Mucosa of descending colon (tissue), 3 donors: ENCODE results near the gene PTCSC3. TPM values are rescaled to one million over a fixed set of nuclear protein-coding genes. Genes with fewer than 3 reads are reported as not detected.

ENCODE experiments used
- ATAC-seq: fragments of 200-7000 bp; cut with Tn5 transposase; one replicate; pipeline ENCODE4 v1.9.1; 2020; ENCODE audit warnings: mild to moderate bottlenecking, moderate library complexity
- DNase-seq, 3 donors: peaks; one replicate each; pipeline ENCODE4 v3.0.0-alpha.2; 2020
- H3K36me3 ChIP-seq: fragments of 200-600 bp; one replicate; pipeline ENCODE4 v1.8.0; 2021; ENCODE audit warnings: low read depth, mild to moderate bottlenecking
- H3K4me1 ChIP-seq: fragments of 200-600 bp; one replicate; pipeline ENCODE4 v1.8.0; 2021; ENCODE audit warnings: low read depth, mild to moderate bottlenecking
- H3K4me3 ChIP-seq: fragments of 200-600 bp; one replicate; pipeline ENCODE4 v1.8.0; 2021; ENCODE audit warnings: mild to moderate bottlenecking
- H3K9me3 ChIP-seq: fragments of 200-600 bp; one replicate; pipeline ENCODE4 v1.8.0; 2021; ENCODE audit warnings: mild to moderate bottlenecking
- CTCF ChIP-seq: fragments of 200-600 bp; IDR thresholded peaks from one replicate; pipeline ENCODE4 v1.8.0; 2022; ENCODE audit warnings: antibody characterized with exemption, mild to moderate bottlenecking
- intact Hi-C, 2 donors: fragments of 100-400 bp; cut with DNase I in 1 of 2; cut with micrococcal nuclease in 1 of 2; formaldehyde crosslinking; loops; one replicate each; pipeline versions ENCODE4 v1.11.0 to v1.11.1; 2022; cut with DNase I, micrococcal nuclease
- total RNA-seq, 3 donors: library from RNA; stranded (reverse); fragmentation: NEBNext Ultra II Directional in 2 of 3; extraction: Animal tissue kit (Norgen Biotek cat#: 25700) in 2 of 3; gene quantifications; one replicate each; pipeline versions ENCODE4 v1.2.1 to v1.2.4, GENCODE V29; 2021 to 2023
- donor health status: DM: no; HTN: no; CAD: no; lungs with moderate emphysema.
- donor health status: DM: no; HTN: no; CAD: no.
- donor health status: DM: no; HTN: yes; CAD: no.

The PTCSC3 gene
- total RNA-seq, 3 donors from 2014 or later: not detected

GRCh38 chr14:36221112-36221511 lies 44.6 kb upstream of the PTCSC3 start:
- DNase-seq: no peak
- no peak overlapping the region for H3K4me3 ChIP-seq
- no peaks in the 10 kb centered on the region for H3K9me3 ChIP-seq
- no peaks in the 10 kb centered on the region for H3K36me3 ChIP-seq
- no peak for TF ChIP-seq CTCF
- intact Hi-C loops: no loop called here
- no peaks in the 10 kb centered on the region for H3K4me1 ChIP-seq
- ATAC-seq: no peak

GRCh38 chr14:36217732-36218131 lies 41.2 kb upstream of the PTCSC3 start:
- Histone ChIP-seq H3K4me1 (no peaks in the 10 kb centered on the region), H3K36me3 (no peaks in the 10 kb centered on the region), H3K4me3 (no peak overlapping the region), H3K9me3 (no peaks in the 10 kb centered on the region)
- DNase-seq: no peak
- peak; percentile 31 for ATAC-seq
- intact Hi-C loops: no loop called here
- no peak for TF ChIP-seq CTCF

- DNase-seq: no peak
- no peak for TF ChIP-seq CTCF
- intact Hi-C loops: no loop called here
- peak; percentile 25 for ATAC-seq
- Histone ChIP-seq H3K36me3 (no peaks in the 10 kb centered on the region), H3K4me3 (no peak overlapping the region), H3K4me1 (no peaks in the 10 kb centered on the region), H3K9me3 (no peaks in the 10 kb centered on the region)
Observed at GRCh38 chr14:36217027-36217426, 40.5 kb upstream of the PTCSC3 start.

GRCh38 chr14:36215217-36215598 lies 38.7 kb upstream of the PTCSC3 start:
- Histone ChIP-seq H3K9me3 (no peaks in the 10 kb centered on the region), H3K36me3 (no peaks in the 10 kb centered on the region), H3K4me1 (no peaks in the 10 kb centered on the region), H3K4me3 (no peak overlapping the region)
- DNase-seq: no peak
- ATAC-seq: no peak
- intact Hi-C loops: no loop called here
- TF ChIP-seq CTCF: no peak

- no peak for ATAC-seq
- H3K9me3 ChIP-seq: no peaks in the 10 kb centered on the region
- no peaks in the 10 kb centered on the region for H3K36me3 ChIP-seq
- no peaks in the 10 kb centered on the region for H3K4me1 ChIP-seq
- DNase-seq: no peak
- no peak overlapping the region for H3K4me3 ChIP-seq
- TF ChIP-seq CTCF: no peak
- intact Hi-C loops: no loop called here
Observed at GRCh38 chr14:36214476-36215216, 38.1 kb upstream of the PTCSC3 start.

- intact Hi-C loops: no loop called here
- ATAC-seq: no peak
- TF ChIP-seq CTCF: no peak
- DNase-seq: no peak
- H3K36me3 ChIP-seq: no peaks in the 10 kb centered on the region
- no peak overlapping the region for H3K4me3 ChIP-seq
- no peaks in the 10 kb centered on the region for H3K9me3 ChIP-seq
- H3K4me1 ChIP-seq: no peaks in the 10 kb centered on the region
Observed at GRCh38 chr14:36212987-36213386, 36.5 kb upstream of the PTCSC3 start.
